ENCODE data around the gene ICE1. TPM values are rescaled to one million over a fixed set of nuclear protein-coding genes. Genes with fewer than 3 reads are reported as not detected.
A peak's percentile ranks its signal among the peaks of the same experiment; 100 is the strongest.
"Not testable (repeated sequence)": the region's sequence is repeated elsewhere in the genome, so short reads cannot be mapped to it uniquely, and the experiment has no call there.

Gene ICE1
- total RNA-seq, 2 donors from 2014 or later: 17.2 to 18.5 TPM

DNA sequence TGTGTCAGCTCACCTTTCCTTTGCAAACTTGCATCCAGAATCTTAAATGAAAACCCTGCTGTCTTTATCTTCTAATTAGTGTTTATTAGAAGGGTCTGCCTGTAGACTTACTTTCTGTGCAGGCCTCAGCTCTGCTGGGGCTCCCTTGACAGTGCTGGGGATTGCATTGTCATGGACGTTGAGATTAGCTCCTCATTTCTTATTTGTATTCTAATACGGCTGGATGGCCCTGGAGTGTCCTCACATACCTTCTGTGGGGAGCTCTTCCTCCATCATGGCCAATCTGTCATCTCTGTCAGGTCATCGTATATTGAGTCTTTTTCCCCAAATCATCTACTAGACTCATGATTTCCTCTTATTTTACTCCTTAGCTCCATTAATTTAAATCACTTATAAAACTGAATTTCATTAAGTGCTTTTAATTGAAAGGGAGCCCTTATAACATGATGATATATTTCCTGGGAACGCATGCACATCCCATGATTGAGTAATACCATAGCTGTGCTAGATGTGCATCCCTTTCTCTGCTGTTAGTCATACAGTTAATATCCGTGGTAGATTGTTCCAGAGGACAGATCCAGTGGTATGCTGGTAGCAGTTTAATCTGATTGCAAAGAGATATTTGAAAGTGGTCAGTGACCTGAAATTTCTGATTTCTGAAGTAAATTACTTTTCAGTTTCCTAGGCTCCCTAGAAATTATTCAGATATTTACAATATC is 61.6 kb downstream of the ICE1 start:
- H3K4me1 ChIP-seq: no peaks in the 10 kb centered on the region
- no peak overlapping the region for H3K27ac ChIP-seq
- no peaks in the 10 kb centered on the region for H3K9me3 ChIP-seq
- no peak overlapping the region for H3K4me3 ChIP-seq
- H3K36me3 ChIP-seq: peaks cover 14% of the 10 kb centered on the region
- TF ChIP-seq, protein P1, sequence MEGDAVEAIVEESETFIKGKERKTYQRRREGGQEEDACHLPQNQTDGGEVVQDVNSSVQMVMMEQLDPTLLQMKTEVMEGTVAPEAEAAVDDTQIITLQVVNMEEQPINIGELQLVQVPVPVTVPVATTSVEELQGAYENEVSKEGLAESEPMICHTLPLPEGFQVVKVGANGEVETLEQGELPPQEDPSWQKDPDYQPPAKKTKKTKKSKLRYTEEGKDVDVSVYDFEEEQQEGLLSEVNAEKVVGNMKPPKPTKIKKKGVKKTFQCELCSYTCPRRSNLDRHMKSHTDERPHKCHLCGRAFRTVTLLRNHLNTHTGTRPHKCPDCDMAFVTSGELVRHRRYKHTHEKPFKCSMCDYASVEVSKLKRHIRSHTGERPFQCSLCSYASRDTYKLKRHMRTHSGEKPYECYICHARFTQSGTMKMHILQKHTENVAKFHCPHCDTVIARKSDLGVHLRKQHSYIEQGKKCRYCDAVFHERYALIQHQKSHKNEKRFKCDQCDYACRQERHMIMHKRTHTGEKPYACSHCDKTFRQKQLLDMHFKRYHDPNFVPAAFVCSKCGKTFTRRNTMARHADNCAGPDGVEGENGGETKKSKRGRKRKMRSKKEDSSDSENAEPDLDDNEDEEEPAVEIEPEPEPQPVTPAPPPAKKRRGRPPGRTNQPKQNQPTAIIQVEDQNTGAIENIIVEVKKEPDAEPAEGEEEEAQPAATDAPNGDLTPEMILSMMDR (IDR thresholded peaks at IDR 0.05): no peak
- DNase-seq (ENCODE audit: low spot score): no peak
- no peaks in the 10 kb centered on the region for H3K27me3 ChIP-seq

GRCh38 chr5:5486122-5486521 is 63.6 kb downstream of the ICE1 start:
- Histone ChIP-seq H3K4me1 (no peaks in the 10 kb centered on the region), H3K27ac (no peak overlapping the region), H3K27me3 (no peaks in the 10 kb centered on the region), H3K9me3 (no peaks in the 10 kb centered on the region), H3K4me3 (no peak overlapping the region), H3K36me3 (peaks cover 28% of the 10 kb centered on the region)
- TF ChIP-seq, protein P1 (IDR thresholded peaks at IDR 0.05): no peak
- no peak for DNase-seq (ENCODE audit: low spot score)

DNA sequence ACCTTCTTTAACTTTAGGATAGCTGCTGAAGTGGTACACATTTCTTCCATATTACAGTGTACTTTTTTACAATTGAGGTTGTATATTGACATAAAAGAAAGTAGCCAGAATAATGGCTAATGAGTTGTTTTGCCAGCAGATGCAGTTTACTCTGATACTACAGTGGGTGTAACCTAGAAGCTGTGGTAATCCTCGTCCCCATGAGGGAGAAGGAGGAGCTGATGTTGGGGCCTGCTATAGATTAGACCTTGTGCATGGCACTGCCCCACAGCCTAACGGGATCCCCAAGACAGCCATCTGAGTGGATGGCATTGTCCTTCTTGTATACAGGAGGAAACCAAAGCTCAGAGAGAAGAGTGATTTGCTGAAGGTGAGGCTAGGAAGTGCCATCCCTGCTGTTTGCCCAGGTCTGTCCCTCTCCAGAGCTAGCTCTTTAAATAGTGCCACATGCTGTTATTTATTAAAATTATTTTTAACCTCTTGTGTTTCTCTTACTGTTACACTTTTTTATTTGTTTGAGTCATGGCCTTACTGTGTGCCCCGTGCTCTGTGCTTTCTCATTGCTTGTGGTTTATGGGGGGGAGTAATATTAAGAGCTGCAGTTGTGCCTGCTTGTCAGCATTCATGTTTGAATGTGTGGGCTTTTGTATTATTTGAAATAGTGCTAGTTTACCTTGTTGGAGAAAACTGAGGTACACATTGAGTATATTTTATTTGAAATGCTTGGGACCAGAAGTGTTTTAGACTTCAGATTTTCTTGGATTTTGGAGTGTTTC is 65.3 kb downstream of the ICE1 start:
- H3K4me3 ChIP-seq: no peak overlapping the region
- no peaks in the 10 kb centered on the region for H3K27me3 ChIP-seq
- H3K9me3 ChIP-seq: no peaks in the 10 kb centered on the region
- DNase-seq (ENCODE audit: low spot score): no peak
- no peak overlapping the region for H3K27ac ChIP-seq
- H3K4me1 ChIP-seq: peaks cover 0 to 7% of the 10 kb centered on the region in 2 donors
- H3K36me3 ChIP-seq: peaks cover 27% of the 10 kb centered on the region
- TF ChIP-seq, protein P1 (IDR thresholded peaks at IDR 0.05): no peak

DNA sequence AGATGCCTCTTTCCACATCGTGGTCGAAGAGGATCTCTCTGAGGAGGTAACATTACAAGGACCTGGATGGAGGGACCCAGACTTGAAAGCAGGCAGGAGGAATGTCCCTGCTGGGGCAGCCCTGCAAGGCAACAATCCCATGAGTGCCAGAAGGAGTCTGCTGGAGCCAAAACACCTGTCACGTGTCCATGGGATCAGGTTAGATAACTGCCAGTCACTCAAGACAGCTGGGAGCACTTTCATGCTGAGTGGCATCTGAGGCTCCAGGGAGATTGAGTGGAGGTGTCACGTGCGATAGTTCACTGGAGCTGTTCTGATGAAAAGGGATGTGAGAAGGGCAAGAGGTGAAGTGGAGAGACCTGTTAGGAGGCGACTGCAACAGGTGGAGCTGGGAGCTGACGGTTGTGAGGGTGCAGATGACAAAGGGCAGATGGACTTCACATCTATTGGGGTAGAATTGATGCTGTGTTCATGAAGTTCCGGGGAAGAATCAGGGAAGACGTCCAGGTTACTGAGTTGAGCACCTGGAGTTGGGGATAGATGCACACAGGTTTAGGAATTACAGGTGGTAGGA is 68.4 kb downstream of the ICE1 start:
- Histone ChIP-seq H3K9me3 (no peaks in the 10 kb centered on the region), H3K4me1 (peaks cover 0 to 22% of the 10 kb centered on the region in 2 donors), H3K4me3 (no peak overlapping the region), H3K27me3 (no peaks in the 10 kb centered on the region), H3K36me3 (peaks cover 22% of the 10 kb centered on the region), H3K27ac (no peak overlapping the region)
- no peak for DNase-seq (ENCODE audit: low spot score)
- TF ChIP-seq, protein P1 (IDR thresholded peaks at IDR 0.05): no peak

DNA sequence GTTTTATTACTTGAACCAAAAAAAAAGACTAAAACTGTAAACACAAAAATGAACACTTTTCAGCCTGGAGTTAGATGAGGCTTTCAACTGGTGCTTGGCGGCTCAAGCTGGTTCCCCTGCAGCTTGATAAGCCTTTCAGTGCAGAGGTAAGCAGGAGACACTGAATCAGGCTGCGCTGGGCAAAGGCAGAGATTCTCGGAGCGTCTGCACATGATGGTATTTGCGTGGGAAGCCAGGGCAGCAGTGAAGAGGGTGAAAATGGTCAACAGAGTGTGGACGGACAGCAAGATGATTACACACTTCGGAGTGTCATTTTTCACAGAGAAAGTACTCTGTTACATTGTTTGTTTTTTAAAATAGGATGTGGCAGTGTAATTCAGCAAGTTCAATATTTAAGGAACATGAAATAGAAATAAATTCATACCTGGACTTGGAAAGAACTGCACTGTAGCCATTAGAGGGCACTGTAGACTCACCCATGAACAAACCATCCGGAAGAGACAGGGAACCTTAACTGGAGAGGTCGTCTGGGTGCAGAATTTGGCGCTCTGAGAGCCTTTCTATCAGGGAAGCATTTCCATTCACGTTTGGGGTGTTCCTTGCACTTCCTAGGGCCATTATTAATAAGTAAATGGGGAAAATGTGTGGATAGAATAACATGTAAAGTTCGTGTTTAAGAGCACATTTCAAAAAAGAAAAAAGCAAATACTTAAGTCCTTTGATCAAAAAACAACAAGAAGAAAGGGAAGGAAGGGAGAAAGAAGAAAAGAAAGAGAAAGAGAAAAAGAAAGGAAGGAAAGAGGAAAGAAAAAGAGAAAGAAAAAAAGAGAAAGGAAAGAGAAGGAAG is 69.8 kb downstream of the ICE1 start:
- TF ChIP-seq, protein P1 (IDR thresholded peaks at IDR 0.05): peak; percentile 40 to 76
- peaks cover 0 to 22% of the 10 kb centered on the region in 2 donors for H3K4me1 ChIP-seq
- H3K9me3 ChIP-seq: no peaks in the 10 kb centered on the region
- no peak overlapping the region for H3K27ac ChIP-seq
- no peak for DNase-seq (ENCODE audit: low spot score)
- H3K27me3 ChIP-seq: no peaks in the 10 kb centered on the region
- peaks cover 13% of the 10 kb centered on the region for H3K36me3 ChIP-seq
- H3K4me3 ChIP-seq: no peak overlapping the region

DNA sequence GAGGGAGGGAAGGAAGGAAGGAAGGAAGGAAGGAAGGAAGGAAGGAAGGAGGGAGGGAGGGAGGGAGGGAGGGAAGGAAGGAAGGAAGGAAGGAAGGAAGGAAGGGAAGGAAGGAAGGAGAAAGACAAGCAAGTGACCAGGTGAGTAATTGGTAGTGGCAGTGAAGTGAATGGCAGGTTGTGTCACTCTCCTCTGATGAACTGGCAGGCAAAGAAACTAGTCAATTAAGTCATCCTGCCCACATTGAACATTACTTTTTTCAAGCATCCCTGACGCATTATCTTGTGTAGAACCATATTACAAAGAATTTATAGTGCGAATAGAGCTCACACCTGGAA is 70.4 kb downstream of the ICE1 start:
- peaks cover 13% of the 10 kb centered on the region for H3K36me3 ChIP-seq
- H3K27ac ChIP-seq; DNase-seq (ENCODE audit: low spot score); H3K27me3 ChIP-seq; H3K9me3 ChIP-seq; H3K4me3 ChIP-seq: not testable (repeated sequence)
- H3K4me1 ChIP-seq: peaks cover 0 to 22% of the 10 kb centered on the region in 2 donors

Data from right atrium auricular region (tissue), 2 donors.